HCEC 1CT (cell line): ENCODE results near the gene EHMT1.

Experiments
- DNase-seq: peaks from one replicate; pipeline ENCODE4 v3.0.0-alpha.2; 2017

EHMT1 gene

DNA sequence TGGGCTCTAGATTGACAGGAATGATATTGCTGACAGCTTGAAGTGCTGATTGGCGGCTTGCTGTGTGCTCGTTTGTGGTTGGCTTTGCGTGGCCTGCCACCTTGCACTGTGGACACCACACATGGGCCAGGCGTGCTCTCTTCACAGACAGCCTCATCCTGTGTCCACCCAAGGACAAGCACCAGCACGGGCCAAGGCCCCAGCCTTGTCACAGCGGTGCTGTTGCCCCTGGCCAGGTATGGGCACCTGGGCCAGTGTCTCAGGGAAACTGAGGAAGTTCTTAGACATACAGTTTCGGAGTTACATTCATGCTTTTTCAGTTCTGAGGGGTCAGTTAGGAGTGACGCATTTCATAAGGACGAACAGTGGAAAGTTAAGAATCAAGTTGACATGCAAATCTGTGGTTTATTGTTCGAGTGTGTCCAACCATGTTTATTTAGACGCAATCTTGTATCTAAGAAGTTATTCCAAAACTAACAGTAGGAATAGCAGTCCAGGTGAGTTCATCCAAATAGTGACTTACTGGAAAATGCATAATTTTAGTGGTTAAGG is 125.9 kb downstream of the EHMT1 start:
- DNase-seq: no peak

DNA sequence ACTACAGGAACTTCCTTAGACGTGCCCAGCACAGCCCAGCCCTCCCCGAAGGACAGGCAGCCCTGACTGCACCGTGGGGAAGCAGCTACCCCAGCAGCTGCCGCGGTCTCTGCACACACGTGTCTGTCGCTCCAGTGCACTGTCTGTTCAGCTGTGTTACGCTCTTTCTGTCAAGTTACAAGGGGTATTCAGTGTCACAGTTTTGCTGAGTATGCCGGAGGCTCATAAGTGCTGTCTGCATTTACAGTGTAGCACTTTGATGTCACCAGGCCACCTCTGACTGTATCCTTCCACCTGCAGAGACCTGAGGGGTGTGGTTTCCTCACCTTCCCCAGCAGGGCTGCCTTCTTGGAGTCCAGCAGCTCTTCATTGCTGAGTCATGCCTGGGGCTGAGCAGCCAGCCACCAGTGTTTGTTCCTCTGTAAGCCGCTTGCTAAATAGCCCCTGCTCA is 126.8 kb downstream of the EHMT1 start:
- no peak for DNase-seq

DNA sequence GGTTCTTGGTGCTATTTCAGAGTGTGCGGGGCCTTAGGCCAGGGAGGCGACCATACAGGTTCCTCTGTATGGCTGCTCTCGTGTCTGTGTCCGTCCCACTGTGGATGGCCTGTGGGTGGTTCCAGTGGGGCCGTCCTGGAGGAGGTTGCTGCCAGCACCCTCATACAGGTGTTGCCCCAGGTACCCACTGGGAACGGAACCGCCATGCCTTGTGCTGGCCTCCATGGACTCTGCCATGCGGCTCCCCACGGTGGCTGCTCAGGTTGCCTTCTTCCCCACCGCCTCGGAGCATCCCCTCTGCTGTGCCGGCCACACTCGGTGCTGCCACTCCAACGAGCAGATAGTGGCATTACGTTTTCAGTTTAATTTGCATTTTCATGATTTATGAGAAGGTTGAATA is 129.5 kb downstream of the EHMT1 start:
- no peak for DNase-seq

DNA sequence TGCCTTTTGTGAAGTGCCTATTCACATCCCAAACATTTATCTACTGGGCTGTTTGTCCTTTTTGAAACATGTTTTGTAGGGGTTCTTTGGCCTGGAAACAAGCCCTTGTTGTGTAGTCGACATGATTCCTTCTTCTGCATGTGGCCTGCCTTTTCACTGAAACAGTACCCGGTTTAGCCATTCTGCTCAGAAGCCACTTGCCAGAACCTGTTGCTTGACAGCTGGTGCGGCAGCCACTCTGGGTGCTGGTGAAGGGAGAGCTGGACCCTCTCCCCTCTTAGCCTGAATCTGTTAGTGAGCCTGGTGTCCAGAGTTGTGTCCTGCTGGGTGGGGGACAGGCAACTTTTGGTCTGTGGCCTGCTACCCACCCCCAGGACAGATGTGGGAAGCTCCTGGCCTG is 129.9 kb downstream of the EHMT1 start:
- DNase-seq: no peak

DNA sequence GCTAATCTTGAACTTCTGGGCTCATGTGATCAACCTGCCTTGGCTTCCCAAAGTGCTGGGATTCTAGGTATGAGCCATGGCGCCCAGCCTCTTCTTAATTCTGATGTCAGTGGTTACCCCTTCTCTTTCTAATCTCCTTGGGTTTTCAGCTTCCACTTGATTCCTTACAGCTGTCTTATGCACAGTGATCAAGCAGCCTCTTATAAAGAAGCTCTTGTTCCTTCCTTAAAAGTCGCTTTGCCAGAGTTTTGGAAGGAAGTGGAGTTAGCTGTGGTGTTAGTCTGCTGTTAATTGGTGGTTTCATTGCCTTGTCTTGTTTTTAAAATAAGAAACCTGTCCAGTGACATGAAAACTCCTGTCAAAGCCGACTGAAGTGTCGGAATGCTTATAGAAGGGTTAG is 130.7 kb downstream of the EHMT1 start:
- no peak for DNase-seq

DNA sequence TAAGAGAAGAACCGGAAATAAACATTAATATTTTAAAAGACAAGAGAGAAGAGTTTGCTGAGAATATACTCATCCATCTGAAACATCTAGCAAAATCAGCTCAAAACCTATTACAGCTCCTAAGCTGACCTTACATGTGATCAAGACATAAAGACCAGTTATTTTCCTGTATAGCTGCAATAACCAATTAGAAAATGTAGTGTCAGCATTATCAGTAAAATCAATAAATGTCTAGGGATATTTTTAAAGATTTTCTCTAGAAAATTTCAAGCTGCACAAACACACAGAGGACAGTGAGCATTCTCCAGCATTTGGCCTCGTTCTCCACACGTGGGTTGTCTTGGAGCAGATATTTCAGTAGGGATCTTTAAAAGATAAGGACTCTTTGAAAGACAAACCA is 131.2 kb downstream of the EHMT1 start:
- no peak for DNase-seq

DNA sequence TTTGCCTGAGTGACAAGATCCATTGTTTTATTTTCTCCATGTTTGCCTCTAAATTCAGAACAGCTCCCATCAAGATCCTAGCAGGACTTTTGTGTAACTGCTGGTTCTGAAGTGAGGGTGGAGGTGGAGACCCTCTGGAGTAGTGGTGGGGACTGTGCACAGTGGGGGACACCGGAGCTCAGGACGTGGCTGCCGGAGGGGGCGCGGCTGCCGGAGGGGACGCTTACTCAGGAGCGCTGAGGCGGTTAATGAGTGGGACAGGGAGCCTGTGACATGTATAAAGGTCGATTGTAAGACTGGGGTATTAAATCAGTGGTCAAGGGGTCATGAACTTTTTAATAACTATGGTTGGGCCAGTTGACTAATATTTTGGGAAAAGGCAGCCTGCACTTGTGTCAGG is 131.8 kb downstream of the EHMT1 start:
- DNase-seq: no peak

DNA sequence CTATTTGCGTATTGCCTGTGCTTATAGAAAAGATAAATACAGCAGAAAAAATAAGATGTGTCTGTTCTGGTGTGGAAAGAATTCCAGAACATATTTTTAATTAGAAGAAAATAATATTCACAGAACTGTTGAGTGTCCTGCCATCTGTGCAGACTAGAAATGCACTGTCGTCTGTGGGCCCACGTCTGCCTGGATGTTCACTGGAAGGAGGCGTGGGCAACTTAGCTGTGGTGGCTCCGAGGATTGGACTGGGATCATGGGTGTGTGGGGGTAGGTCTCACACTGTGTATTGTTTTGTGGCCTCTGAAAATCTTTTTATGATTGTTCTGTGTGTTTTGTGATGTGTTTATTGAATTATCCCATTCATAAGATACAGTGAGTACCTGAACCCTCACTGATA is 132.8 kb downstream of the EHMT1 start:
- no peak for DNase-seq

DNA sequence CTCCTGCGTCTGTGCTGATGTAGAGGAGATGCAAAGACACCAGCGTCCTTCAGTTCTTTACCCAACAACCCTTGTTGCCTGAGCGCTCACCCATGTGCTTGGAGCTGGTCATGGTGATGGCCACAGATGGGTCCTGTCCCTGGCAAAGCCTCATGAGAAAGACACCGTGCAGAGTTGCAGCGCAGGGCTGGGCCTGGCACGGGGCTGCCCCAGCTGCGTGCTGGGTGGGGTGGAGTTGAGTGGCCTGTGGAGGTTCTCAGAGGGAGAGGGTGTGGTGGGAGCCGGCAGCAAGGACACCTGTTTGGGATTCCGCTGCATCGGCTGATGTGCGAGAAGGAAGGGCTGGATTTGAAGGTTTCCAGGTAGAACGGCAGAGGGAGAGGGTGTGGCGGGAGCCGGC is 133.6 kb downstream of the EHMT1 start:
- DNase-seq: no peak

DNA sequence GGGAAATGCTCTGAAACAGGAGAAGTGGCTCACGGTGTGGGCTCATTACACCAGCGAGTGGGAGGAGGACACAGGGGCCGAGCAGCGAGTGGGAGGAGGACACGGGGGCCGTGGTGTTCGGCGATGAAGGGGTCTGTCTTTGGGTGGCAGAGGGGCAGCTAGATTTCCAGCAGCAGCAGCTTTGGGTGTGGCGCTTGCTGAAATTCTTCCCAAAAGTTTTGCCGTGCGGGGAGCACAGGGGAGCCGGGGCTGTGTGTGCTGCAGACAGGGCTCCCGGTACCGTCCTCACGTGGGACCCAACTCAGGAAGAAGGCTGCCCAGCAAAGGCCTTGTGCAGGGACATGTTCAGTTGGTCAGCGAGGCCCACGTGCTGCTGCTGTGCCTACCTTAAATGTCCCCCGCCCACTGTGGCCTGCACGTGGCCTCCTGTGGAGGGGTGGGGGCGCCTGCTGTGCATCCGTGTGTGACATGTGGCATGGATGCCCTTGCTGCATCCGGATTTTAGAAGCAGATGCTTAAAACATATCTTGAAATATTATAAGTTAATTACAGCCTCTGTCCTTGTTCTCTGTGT is 134.5 kb downstream of the EHMT1 start:
- no peak for DNase-seq

DNA sequence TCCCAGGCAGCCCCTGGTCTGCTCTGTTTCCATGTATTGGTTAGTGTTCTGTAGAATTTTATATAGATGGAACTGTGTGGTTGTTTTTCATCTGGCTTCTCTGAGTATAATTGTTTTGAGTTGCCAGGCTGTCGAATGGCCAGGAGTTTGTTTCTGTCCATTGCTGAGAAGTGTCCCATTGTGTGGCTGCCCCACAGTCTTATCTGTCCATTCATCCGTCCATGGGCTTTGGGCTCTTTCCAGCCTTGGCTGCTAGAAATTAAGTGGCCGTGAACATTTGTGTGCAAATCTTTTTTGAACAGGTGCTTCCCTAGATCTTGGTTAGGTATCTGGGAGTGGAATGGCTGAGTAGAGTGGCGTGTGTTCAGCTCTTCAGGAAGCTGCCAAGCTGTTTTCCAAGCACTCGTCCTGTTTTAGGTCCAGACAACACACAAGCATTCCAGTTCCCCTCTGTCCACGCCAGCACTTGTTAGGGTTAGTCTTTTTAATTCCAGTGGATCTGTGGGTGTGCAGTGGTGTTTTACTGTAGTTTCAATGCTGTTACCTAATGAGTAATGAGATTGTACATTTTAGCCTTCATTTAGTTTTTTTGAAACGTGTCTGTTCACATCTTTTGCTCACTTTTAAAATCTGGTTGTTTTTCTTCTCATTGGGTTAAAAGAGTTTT is 136.6 kb downstream of the EHMT1 start:
- DNase-seq: no peak

DNA sequence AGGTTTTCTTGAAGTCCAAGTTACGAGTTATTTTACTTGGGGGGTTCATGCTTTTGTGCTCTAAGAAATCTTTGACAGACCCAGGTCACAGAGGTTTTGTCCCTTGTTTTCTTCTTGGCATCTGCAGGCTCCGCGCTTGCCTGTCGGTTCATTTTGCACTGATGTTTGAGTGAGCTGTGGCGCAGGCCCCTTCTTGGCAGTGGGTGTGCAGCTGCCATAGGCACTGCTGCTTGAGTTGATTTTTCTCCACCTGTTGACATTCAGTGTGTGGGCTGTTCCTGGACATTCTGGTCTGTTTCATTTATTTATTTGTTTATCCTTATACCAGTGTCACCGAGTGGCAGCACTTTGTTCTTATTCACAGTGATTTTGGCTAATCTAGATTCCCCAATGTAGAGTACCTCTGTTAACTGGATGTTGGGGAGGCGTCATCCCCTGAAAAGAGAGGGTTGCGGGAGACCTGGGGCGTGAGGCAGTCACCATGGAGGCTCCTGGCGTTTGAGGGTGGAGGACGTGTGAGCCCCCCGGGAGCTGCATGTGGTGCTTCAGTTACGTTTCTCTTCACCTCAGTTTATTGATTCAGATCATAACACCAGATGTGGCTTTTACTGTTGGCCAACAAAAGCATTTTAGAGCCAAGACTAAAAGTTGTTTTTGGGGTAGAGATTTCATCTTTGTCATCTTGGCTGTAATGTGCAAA is 137.4 kb downstream of the EHMT1 start:
- no peak for DNase-seq

DNA sequence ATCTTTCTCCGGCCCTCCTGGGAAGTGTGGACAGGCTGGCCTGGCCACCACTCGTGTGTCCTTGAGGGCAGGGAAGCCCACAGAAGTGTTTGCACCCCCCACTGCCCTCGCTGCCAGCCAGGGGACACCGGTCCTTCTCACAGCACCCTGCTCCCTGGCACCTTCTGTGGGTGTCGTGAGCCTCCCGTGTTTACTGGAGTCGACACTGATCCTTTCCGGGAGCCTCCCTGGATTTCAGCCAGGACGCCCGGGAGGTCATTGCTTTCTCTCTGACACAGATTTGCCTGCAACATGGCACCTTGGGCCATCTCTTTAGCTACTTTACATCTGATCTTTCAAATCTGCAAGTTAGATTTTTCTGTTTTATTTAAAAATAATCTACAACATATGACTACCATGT is 138.3 kb downstream of the EHMT1 start:
- no peak for DNase-seq

DNA sequence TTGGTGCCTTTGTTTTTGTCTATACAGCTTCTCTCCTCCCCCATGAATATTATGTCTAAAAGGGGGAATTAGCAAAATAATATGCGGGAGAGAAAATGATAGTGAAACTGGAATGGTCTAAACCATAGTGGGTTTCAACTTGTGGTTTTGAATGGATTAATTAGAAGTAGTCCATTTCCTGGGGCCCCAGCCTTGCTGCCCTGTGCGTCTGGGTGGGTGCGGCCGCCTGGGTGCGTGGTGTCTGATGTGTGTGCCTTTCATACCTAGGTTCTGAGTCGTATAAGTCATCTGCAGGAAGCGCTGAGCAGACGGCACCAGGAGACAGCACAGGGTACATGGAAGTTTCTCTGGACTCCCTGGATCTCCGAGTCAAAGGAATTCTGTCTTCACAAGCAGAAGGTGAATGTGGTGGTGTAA is 138.8 kb downstream of the EHMT1 start:
- peak; percentile 73 for DNase-seq

DNA sequence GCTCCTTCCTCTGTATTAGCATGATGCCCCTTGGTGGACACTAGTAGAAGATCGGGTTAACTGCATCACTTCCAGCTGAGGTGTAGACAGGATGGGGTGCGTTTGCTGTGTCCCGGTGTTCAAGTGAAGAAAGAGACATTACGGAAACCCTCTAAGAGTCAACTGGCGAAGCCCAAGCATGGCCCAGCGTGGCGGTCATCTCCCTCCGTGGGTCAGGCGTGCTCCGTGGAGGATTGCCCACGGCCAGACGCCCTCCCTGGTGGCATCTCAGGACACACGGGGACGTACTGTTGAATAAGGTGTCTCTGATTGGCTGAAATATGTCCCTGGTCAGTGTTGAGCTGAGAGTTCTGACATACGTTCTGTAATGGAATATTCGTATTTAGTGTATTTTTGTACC is 139.3 kb downstream of the EHMT1 start:
- no peak for DNase-seq

DNA sequence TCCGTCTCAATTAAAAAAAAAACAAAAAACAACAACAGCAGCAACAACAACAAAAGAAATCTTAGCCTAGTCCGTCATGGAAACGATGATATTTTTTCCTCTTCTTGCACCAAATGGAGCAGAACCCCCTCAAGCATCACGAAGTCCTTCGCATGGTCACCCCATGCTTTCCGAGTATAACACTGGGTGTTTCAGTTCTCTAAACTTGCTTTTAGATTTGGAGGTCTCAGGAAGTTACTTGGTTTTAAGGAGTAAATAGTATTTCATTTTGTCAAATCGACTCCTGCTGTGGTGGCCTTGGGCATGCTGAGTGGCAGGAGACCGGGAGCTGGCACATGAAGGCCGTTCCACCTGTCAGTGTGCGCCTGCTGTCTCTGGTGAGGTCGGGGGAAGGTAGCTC is 140.3 kb downstream of the EHMT1 start:
- DNase-seq: no peak

DNA sequence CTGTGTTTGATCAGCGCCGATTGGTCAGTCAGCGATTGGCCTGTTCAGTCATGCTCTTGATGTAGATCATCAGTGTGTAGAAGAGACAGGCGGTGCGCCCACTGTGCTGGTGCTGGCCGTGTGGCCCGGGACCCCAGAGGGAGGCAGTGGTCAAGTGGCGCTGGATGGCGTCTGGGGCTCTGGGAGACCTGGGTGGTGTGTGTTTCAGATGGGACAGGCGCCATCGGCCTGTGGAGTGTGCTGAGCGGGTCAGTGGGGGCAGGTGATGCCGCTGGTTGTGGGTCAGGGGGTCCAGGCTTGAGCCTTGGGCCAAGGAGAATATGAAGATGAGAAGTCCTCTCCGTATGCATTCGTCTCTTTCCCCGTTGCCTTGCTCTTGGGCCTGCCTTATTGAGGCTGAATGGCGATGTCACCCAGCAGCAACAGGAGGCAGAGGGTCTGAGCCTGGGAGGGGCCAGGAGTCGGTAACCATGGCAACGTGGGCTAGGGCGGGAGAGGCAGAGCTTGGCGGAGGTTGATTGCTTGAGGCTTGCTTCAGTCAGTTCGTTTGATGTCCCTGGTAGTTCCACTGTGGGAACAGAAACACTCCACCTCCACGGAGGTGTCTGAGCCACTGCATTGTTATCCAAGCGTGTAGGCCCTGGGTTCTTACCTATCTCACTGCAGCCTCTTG is 141.0 kb downstream of the EHMT1 start:
- DNase-seq: no peak

DNA sequence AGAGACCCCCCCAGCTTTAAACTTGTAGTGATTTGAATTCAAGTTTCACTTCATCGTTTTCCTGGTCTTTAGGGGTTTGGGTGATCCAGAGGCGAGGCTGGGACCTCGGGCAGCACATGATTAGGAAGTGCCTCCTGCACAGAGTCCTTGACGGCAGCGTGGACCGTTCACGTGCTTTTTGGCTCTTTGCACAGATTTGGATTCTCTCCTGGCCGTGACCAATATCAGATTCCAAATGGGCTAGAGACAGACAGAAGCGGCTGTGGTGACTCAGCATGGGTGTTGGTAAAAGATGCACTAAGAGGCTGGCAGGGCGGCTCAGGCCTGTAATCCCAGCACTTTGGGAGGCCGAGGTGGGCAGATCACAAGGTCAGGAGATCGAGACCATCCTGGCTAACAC is 141.6 kb downstream of the EHMT1 start:
- DNase-seq: no peak

DNA sequence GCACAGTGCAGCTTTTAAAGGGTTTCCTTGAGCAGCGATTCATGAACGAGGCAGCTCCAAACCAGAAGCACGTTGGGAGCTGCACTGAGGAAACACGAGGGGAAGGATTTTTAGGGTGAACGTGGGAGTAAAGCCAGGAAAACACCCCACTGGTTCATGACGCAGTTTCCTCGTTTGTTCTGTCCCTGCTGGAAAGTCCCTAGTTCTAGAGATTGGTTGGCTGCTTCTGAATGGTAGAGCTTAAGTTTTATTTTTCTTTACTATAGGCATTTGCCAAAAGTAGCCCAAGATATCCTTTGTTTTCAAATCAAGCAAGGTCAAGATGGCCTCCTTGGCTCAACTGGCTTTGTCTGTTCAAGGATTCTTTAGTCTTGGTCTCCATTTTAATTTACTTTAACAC is 142.2 kb downstream of the EHMT1 start:
- no peak for DNase-seq

DNA sequence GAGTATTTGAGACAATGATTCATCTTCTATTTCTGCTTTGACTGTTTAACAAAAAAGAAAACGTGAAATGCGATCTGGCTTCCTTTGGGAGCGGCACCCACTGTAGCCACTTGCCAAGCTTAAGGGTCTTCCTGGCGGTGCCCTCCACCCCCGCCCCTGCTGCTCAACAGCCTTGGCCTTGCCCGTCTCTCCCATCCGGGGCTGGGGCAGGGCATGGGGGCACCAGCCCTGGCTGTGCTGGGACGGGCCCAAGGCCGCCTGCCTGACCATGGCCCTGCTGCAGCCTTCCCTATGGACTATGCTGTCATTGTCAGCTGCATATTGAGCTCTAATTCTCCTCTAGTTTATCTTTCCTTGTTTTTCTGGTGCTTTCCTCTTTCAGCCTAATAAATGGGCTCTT is 143.0 kb downstream of the EHMT1 start:
- no peak for DNase-seq

DNA sequence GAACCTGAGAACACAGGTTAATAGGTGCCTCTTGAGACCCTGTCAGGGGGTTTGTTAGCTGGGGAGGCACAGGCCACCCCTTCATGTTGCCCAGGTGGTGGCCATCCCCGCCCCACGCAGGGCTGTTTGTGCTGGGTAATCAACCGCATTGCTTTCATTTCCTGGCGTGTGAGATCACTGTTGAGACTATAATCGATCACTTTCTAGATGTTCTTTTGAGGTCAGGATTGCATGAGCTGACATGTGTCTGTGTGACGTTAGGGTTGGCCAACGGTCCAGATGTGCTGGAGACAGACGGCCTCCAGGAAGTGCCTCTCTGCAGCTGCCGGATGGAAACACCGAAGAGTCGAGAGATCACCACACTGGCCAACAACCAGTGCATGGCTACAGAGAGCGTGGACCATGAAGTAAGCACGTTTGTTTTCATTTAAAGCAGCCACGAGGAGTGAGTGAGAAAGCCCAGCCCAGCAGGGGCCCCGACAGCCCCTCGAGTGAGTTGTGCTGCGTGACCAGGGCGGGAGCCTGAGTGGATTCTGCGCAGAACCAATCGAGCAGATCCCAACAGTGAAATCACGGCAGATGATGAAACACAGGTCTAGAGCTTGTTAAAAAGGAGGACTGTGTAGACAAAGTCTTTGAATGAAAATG is 143.7 kb downstream of the EHMT1 start:
- no peak for DNase-seq

DNA sequence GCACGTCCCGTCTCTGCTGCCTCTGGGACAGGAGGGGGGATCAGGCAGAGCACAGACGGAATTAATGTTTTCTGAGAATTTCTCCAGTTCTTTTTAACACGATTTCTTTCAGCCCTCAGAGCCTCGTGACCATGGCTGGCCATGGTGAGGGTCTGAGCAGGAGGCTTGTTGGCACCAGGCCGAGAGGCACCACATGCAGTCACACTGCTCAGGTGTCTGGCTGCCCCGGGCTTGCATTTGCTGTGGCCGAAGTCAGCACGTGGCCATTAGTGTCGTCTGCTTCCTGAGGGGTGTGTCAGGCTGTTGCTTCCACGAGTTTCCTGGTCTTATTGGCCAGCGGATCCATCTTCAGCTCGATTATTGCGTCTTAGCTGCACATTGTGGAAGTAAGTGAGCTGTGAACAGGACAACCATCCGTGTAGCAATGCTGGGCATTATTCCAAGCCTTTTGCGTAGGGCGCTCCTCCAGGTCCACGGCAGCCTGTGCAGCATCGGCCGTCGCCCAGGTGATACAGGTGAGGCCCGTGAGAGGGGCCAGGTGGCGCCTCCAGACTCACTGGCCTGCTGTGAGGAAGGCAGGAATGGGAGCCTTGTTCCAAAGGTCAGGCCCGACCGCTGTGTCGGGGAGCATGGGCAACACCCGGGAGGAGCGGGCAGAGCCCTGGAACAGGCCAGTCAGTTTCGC is 144.6 kb downstream of the EHMT1 start:
- no peak for DNase-seq
